Upper lobe of left lung (tissue), 4 donors: ENCODE data around the gene NRGN.

Experiments used
- CTCF ChIP-seq, 6 experiments: fragments of 450-650 bp in 4 of 6; fragments of 200-600 bp in 2 of 6; sonication (generic) in 2 of 6; IDR thresholded peaks; one replicate each; pipeline ENCODE4 v1.5.1; 2016 to 2019; ENCODE audit warnings: antibody characterized with exemption in 6 of 6
- EP300 ChIP-seq, 4 donors: sonication (generic); formaldehyde crosslinking; IDR thresholded peaks; one replicate each; pipeline ENCODE4 v1.5.1; 2017; ENCODE audit warnings: antibody characterized with exemption in 4 of 4, control low read depth in 2 of 4
- POLR2A ChIP-seq, 4 donors: fragments of 450-650 bp; IDR thresholded peaks; one replicate each; pipeline ENCODE4 v1.5.1; 2016 to 2017; ENCODE audit warnings: antibody characterized with exemption in 4 of 4, mild to moderate bottlenecking in 2 of 4
- POLR2AphosphoS5 ChIP-seq, 2 donors: sonication (generic); formaldehyde crosslinking; IDR thresholded peaks; one replicate each; pipeline ENCODE4 v1.5.1; 2017; ENCODE audit warnings: antibody characterized with exemption in 2 of 2

GRCh38 chr11:124722176-124722575 lies 17.6 kb upstream of the NRGN start:
- no peak for TF ChIP-seq EP300 (IDR thresholded peaks at IDR 0.05)
- no peak for TF ChIP-seq POLR2AphosphoS5 (IDR thresholded peaks at IDR 0.05)
- TF ChIP-seq POLR2A (IDR thresholded peaks at IDR 0.05) = no peak
- no peak for TF ChIP-seq CTCF (IDR thresholded peaks at IDR 0.05)
